HG03095 (cell line): ENCODE results near the gene TUBGCP3.

Experiments
- ATAC-seq: cut with Tn5 transposase; IDR thresholded peaks from one replicate; pipeline ENCODE4 v1.9.1; 2021; ENCODE audit warnings: moderate library complexity; ENCODE audit not compliant: unreplicated experiment

The TUBGCP3 gene

GRCh38 chr13:112456138-112457056 is 131.6 kb downstream of the TUBGCP3 start:
- ATAC-seq: no peak

- ATAC-seq: no peak
Observed at GRCh38 chr13:112455476-112456059, 132.4 kb downstream of the TUBGCP3 start.

GRCh38 chr13:112454648-112455334 is 133.2 kb downstream of the TUBGCP3 start:
- no peak for ATAC-seq

- no peak for ATAC-seq
Observed at GRCh38 chr13:112453874-112454647, 133.9 kb downstream of the TUBGCP3 start.

GRCh38 chr13:112453207-112453829 is 134.6 kb downstream of the TUBGCP3 start:
- ATAC-seq: no peak

GRCh38 chr13:112452380-112453206 is 135.4 kb downstream of the TUBGCP3 start:
- no peak for ATAC-seq

- ATAC-seq: no peak
Observed at GRCh38 chr13:112451512-112452379, 136.2 kb downstream of the TUBGCP3 start.

GRCh38 chr13:112450904-112451240 is 137.1 kb downstream of the TUBGCP3 start:
- ATAC-seq: no peak

GRCh38 chr13:112450118-112450903 is 137.6 kb downstream of the TUBGCP3 start:
- no peak for ATAC-seq

GRCh38 chr13:112449545-112449930 is 138.4 kb downstream of the TUBGCP3 start:
- no peak for ATAC-seq

GRCh38 chr13:112448621-112449544 is 139.1 kb downstream of the TUBGCP3 start:
- no peak for ATAC-seq

- no peak for ATAC-seq
Observed at GRCh38 chr13:112447761-112448603, 140.0 kb downstream of the TUBGCP3 start.

- no peak for ATAC-seq
Observed at GRCh38 chr13:112447306-112447705, 140.6 kb downstream of the TUBGCP3 start.

- ATAC-seq: no peak
Observed at GRCh38 chr13:112446867-112447266, 141.1 kb downstream of the TUBGCP3 start.

- no peak for ATAC-seq
Observed at GRCh38 chr13:112446347-112446861, 141.5 kb downstream of the TUBGCP3 start.
